Activated T-helper 1 cell treated with Interleukin-2 at 50 U/mL for 16 hours (primary cell): ENCODE measurements around the gene ZNF79.

Experiments used
- DNase-seq: peaks from one replicate; pipeline ENCODE4 v3.0.0-alpha.2; 2020; ENCODE audit warnings: low read depth

The ZNF79 gene

DNA sequence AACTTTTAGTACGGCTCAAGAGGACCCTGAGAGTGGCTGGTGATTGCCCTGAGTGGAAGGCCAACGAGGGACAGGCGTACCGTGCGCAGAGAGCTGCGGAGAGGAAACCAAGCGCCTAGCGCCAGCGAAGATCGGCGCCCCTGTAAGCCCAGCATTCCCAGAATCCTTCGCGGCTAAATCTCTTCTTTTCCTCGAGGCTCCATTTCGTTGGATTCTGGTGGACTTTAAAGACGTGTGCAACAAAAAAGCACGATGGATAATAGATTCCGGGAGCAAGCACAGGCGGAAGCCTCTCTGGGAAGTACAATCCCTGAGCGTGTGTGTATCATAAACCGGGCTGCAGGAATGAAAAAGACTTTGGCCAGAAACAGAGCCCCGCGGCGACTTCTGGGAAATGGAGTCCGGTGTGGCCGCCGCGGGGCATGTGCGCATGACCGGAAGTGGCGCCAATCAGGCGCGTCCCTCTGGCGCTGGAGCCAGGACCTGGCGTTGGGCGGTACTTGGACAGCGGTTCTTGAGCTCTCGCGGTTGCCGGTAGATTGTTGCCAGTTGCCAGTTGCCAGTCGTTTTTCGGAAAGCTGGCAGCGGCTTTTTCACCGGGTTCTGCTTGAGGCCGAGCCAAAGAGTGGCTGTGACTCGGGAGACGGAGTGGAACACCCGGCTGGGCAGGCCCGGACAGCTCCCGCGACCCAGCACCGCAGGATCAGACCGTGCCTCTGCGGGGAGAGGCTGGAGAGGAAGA is at the start of gene ZNF79:
Gene ZNF79, plus strand, starts transcription at position 449 of the 742 bp plus-strand sequence. CDS start 406 bp downstream, outside the sequence.
- DNase-seq: peak; percentile 85

DNA sequence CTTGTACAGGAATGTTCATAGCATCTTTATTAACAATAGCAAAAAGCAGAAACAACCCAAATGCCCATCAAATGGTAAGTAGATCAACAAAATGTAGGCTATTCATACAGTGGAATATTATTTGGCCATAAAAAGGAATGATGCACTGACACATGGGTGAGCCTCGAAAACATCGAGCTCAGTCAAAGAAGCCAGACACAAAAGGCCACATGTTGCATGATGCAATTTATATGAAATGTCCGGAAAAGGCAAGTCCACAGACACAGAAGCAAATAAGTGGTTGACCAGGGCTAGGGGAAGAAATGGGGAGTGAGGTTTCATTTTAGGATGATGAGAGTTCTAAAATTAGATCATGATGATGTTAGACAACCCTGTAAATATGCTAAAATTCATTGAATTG is 43.7 kb upstream of the ZNF79 start:
- no peak for DNase-seq

DNA sequence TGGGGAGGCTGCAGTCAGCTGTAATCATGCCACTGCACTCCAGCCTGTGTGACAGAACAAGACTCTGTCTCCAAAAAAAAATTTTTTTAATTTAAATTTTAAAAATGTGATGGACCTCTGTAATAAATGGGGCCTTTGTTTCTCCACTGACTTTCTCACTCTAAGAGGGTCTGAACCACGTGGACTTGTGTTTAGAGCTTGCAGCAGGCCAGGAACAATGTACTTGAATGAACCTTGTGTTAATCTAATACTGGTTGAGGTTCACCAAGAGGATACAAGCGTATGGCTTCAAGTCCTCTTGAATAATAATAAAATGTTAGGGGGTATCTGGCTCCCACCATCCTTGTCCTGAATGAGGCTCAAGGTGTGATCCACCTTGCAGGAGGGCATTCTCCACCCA is 41.6 kb upstream of the ZNF79 start:
- DNase-seq: no peak

DNA sequence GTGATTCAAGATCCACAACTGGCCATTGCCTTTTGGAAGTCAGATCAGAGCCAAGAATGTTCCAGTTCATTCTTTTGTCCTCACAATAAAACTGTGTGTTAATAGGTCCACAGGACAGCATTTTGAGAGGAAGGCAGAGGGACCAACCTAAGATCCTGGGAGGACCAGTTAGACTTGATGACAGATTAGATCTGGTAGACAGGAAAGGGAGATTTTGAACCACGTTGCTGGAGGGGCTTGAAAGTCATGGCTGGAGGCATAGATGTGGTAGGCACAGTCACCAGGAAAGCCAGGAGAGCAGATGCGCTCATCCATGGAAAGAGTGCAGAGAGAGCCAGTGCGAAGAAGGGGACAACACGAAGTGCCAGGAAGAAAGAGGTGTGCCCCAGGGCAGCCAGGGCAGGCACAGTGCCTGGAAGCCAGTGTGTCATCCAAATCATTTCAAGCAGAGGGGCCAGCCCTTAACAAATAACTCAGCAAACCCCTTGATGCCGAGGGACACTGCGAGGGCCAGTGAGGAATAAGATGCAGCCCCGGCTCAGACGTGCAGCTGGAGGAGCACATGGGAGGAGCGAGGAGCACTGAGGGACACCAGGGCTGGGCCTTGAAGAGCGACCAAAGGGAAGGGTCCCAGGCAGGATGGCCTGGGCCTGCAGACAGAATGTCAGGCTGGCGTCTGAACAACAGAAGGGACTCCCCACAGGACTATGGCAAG is 40.0 kb upstream of the ZNF79 start:
- no peak for DNase-seq

DNA sequence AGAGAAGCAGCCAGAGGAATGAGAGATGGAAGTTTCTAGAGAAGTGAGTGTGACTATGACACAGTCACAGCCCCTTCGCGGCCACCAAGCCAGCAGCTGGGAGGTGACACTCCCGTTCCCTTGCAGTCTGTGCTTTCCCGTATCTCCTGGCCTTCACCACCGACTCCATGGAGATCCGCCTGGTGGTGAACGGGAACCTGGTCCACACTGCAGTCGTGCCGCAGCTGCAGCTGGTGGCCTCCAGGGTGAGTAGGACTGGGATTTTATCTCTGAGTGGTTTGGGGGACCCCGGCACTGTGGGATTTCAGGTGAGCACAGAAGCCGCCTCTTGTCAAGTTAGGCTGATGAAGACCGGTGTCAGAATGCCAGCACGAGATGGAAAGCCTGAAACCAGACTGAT is 39.3 kb upstream of the ZNF79 start:
- DNase-seq: no peak

DNA sequence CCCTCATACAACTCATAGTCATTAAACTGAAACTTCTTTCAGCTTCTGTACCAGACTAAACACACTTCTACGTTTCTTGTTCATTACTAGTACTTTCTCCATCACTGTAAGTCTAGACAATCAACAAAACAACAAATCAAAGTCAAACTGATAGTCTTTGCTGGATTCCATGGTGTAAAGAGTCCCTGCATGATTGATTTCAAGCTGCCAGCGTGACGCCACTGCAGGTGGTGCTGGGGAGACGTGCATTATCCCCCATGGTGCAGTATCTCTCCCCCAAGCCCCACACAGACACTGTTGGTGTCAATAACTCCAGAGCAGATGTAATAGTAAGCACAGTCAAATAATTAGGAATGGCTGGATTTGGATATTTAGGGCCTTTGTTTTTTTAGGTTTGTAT is 37.9 kb upstream of the ZNF79 start:
- no peak for DNase-seq

DNA sequence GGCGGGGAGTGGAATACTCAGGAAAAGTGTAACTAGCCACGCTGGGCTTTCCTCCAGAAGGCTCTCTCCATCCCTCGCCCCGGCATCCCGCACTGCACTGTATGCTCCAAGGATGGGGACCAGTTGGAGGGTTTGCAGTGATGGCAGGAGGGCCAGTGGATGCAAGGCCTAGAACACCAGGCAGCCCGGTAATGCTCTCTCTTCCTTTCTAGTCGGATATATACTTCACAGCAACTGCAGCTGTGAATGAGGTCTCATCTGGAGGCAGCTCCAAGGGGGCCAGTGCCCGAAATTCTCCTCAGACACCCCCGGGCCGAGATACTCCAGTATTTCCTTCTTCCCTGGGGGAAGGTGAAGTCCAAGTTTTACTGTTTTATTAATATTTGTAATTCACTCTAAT is 37.2 kb upstream of the ZNF79 start:
- DNase-seq: no peak

DNA sequence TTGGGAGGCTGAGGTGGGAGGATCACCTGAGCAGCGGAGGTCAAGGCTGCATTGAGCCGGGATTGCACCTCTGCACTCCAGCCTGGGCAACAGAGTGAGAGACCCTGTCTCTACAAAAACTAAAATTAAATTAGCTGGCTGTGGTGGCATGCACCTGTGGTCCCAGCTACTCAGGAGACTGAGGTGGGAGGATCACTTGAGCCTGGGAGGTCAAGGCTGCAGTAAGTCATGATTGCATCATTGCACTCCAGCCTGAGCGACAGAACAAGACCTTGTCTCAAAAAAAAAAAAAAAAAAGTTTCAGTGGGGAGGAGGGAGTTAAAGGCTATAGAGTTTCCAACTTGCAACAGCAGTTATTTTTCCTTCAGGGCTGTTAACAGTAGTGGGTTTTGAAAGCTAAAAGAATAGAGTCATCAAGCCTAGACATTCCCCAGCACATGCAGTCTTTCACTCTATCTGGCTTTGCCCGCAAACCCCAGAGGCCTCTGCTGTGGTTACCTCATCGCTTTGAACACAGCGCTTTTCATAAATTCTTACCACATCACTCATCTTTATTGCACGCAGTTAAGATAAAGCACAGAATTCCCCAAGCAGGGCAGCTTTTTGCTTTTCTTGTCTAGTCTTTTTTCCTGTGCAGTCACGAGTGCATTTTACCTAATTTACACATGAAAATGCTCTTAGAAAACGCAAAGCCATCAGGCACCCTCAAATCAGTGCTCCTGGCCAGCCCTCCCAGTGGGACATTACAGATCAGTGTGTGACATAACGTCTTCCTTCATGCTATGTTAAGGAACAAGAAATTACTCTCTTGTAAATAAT is 35.9 kb upstream of the ZNF79 start:
- peak; percentile 67 for DNase-seq

DNA sequence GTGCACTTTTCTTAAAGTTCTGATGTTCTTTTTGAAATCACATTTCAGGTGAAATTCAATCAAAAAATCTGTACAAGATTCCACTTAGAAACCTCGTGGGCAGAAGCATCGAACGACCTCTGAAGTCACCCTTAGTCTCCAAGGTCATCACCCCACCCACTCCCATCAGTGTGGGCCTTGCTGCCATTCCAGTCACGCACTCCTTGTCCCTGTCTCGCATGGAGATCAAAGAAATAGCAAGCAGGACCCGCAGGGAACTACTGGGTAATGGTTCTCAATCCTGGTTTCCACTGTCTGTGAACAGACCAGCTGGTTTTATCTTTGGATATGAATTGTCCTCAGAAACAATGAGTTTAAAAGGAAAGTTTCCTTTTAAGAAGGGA is 35.3 kb upstream of the ZNF79 start:
- no peak for DNase-seq

DNA sequence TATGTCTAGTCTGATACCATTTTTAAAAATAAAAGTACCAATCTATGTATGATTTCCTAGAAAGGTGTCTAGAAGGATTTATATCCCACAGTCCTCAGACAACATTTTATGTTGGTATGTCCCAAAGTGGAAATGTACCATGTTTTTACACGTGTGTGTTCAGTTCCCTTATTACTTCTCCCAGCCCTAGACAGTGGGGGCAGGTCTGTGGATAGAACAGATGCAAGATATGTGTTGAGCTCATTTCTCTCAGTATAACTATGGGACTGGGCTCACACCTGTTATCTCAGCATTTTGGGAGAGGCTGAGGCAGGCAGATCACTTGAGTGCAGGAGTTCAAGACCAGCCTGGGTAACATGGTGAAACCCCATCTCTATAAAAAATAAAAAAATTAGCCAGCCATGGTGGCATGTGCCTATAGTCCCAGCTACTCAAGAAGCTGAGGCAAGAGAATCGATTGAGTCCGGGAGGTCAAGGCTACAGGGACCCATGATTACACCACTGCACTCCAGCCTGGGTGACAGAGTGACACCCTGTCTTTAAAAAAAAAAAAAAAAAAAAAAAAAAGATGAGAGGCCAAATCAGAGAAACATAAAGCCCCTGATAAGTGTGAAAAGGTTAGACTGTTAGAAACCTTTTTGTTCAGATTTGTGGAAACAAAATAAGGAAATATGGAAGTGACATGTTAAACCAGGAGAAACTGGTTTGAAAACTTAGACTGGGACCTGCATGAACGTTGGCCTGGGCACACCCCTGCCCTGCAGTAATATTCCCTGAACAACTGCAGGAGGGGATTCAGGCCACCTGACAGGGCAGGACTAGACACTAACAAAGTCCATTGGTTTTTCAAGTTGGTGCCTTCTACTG is 34.6 kb upstream of the ZNF79 start:
- DNase-seq: no peak

DNA sequence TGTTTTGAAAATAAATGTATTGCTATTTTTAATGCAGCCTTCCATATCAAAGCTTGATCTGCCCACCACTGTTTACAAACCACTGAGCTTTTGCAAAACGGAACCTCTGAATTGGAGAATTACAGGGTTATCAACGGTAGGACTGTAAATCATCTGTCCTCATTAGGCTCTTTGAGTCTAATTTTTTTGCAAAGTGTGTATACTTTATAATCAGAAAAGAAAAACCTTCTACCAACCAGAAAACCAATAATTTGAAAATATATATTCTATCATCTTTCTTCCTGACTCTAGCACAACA is 34.0 kb upstream of the ZNF79 start:
- no peak for DNase-seq

DNA sequence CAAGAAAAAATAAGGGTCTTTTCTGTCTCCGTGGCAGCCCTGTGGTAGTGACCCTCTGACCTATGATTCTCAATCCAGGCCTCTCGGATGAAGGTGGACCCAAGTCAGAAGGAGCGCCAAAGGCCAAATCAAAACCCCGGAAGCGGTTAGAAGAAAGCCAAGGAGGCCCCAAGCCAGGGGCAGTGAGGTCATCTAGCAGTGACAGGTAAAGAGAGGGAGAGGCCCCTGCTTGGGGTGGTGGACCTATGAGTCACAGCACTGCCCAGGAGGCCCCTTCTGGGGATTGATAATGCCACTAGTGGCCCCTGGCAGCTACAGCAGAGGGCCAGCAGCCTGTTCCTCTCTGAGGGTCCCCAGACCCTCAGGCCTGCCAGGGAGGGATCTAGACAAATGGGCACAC is 33.6 kb upstream of the ZNF79 start:
- DNase-seq: no peak

DNA sequence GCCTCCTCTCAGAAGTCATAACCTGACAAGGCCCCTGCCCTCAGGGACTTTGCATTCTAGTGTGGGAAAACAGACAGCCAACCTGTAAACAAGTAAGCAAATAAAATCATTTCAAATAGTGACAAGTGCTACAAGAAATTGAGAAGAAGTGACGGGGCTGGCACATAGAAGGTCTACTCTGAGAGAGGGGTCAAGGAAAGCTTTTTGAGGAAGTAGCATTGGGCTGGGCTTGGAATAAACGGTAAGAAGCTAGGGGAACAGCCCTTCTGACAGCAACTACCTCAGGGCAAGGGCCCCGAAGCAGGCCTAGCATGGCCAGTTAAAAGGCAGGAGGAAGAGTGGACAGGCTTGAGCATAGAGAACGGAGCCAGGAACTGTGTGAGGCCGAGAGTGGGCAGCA is 32.0 kb upstream of the ZNF79 start:
- DNase-seq: no peak

DNA sequence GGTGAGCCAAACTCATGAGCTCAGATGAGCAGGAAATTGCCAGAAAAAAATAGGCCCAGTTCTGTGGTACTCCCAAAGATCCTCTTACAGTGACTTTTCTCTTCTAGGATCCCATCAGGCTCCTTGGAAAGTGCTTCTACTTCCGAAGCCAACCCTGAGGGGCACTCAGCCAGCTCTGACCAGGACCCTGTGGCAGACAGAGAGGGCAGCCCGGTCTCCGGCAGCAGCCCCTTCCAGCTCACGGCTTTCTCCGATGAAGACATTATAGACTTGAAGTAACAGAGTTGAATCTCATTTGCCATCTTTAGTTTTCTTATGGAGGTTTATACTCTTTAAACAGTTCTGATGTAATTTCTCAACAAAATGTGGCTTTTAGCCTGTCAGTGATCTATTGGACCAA is 31.2 kb upstream of the ZNF79 start:
- DNase-seq: no peak

DNA sequence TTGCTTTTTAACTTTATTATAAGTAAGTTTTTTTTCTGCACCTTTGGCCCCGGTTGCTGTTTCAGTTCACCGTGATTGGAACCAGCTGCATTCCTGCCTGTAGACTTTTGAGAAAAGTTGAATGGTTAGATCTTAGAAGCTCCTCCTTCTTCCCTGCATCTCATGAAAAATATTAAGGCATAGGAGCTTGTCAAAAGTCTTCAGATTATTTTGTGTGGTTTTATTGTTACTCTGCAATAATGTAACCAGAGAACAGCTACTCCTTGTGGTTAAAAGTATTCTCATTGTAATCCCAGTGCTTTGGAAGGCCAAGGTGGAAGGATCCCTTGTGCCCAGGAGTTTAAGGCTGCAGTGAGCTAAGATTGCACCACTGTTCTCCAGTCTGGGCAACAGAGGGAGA is 30.5 kb upstream of the ZNF79 start:
- no peak for DNase-seq

DNA sequence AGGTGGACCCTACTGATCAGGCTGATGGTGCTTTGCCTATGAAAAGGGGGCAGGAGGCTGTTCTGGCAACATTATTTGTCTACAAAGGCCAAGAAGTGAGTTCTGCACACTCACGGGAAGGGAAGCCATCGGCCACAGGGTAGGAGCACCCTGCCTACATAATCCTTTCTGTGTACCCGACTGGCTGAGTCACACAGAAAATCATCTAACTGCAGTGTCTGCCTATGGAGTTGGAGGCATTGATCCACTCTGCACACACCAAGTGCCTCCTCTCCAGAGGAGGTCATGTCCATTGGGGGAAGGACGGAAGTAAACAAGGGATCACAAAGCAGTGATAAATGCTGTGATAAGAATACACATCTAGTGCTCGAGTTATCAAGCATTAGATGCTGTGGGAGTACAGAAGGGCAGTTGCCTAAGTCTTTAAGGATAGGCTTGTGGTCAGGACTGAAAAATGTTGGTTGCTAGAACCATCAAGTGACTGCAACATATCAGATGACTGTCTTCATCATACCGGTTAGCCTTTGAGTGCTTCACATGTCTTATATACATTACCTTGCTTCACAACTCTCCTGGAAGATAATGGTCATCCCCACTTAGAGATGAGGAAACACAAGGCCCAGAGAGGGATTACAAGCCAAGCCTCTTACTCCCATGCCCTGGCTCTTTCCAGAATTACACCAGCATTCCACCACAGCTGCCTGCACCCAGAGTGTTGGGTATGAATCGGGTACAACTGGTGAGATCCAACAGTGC is 28.5 kb upstream of the ZNF79 start:
- DNase-seq: no peak

DNA sequence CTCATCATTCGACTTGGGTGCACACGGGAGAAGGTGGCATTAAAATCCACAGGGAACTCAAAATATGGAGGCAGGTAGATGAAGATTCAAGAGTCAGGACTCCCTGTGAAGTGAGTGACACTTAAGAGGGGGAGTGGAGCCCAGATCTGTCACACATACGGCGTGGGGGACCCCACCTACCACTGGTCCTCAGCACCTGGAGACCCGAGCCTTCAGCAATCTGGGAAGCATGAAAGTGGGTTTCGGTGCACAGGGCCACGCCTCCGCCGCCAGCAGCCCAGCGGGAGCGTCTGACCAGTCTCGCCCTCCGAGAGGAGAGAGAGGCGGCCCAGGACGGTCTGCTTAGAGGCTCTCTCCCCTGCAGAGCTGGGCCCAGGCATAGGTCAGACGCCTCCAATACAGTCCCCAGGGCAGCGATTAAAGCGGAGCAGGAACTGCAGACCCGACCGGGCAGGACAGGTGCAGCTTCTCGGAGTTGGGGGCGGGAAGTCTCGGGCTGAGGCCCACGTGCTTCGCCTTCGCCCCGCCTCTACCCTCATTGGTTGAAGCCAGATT is 27.9 kb upstream of the ZNF79 start:
- no peak for DNase-seq

DNA sequence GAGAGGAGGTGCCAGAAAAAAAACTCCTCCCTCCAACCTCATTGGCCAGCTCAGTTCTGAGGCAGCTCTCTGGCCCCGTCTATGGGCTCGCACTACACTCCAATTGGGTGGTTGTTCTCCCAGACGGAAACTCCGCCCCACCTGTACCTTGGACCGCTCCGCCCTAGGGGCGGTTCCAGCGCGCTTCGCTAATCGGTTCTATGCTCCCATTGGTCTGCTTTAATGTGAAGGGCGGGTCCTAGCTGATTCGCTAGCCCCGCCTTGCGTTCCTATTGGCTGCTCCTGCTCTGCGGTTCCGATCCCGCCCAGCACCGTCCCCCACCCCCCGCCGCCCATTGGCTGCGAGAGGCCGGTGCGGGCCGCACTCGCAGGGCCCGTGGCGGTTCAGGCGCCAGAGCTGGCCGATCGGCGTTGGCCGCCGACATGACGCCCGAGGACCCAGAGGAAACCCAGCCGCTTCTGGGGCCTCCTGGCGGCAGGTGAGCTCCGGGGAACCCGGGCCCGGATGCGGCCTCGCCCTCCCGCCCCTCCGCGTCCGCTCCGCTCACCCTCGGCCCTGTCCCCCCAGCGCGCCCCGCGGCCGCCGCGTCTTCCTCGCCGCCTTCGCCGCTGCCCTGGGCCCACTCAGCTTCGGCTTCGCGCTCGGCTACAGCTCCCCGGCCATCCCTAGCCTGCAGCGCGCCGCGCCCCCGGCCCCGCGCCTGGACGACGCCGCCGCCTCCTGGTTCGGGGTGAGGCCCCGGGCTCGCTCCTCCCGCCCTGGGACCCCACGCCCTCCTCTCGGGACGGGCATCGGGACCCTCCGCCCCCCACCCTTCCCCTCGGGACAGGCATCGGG is 27.2 kb upstream of the ZNF79 start, which contains the start of gene SLC2A8:
Gene SLC2A8, plus strand, starts transcription at position 362 of the 838 bp plus-strand sequence. Its CDS starts 62 bp downstream, at position 424.
- DNase-seq: peak; percentile 77

DNA sequence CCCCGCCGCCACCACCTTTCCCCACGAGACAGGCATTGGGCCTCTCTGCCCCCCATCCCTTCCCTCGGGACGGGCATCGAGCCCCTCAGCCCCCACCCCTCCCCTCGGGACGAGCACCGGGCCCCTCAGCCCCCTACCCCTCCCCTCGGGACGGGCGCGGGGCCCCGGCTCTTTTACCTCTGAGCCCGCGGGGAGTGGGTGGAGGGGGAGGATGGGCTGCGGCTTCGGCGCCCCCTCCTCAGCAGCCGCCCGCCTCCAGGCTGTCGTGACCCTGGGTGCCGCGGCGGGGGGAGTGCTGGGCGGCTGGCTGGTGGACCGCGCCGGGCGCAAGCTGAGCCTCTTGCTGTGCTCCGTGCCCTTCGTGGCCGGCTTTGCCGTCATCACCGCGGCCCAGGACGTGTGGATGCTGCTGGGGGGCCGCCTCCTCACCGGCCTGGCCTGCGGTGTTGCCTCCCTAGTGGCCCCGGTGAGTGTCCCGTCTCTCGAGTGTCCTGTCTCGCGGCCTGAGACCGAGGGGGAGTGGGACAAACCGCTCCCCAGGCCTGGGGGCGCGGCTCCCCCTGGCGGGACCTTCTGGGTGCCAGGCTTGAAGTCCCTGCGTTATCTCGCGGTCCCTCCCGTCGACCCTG is 26.4 kb upstream of the ZNF79 start:
- DNase-seq: no peak

DNA sequence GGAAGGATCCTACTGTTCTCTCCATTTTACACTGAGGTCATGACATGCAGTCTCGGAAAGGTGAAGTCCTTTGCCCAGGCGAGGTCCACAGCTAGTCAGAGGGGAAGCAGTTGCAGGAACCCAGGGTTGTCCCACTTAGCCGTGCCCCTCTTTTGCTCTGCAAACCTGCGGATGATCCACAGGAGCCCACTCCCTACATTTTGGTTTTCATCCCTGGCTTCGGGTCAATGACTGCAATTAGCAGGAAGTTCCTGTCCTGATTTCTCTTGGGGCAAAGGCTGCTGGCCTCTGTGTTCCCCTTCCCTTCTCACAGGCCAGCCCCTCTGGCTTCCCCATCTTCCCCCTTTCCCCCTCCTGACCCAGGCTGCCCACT is 25.9 kb upstream of the ZNF79 start:
- DNase-seq: no peak
